PFSK-1 (cell line): Measurements from ENCODE around the gene SLC4A4.

Experiments used
- POLR2AphosphoS5 ChIP-seq: IDR thresholded peaks from 2 replicates; pipeline ENCODE4 v1.6.1; 2012; ENCODE audit warnings: low read depth, mild to moderate bottlenecking, control low read depth, low read length, moderate library complexity
- TAF1 ChIP-seq: IDR thresholded peaks from 2 replicates; pipeline ENCODE4 v1.6.1; 2012; ENCODE audit warnings: low read length, control low read depth, borderline replicate concordance; ENCODE audit not compliant: insufficient read depth

GRCh38 chr4:71498625-71499024 is 159.8 kb downstream of the SLC4A4 start:
- TF ChIP-seq POLR2AphosphoS5 (no peak), TAF1 (no peak)
